HEK293 (cell line): ENCODE data around the gene LSMEM2.

Source experiments
- CTCF ChIA-PET: fragments of 350-600 bp; formaldehyde crosslinking; extraction: SDS; loops from one replicate; lab custom pipeline; 2021; ENCODE audit warnings: antibody characterized with exemption; lab: Yijun Ruan, JAX
- POLR2A ChIA-PET: fragments of 300-600 bp; formaldehyde crosslinking; extraction: SDS; loops from one replicate; lab custom pipeline; 2020; ENCODE audit warnings: antibody characterized with exemption, inconsistent platforms; lab: Yijun Ruan, JAX
- H3K27ac ChIP-seq: fragments of 200-500 bp; sonication (Bioruptor generic); 2 replicates; pipeline ENCODE4 v1.5.1; 2014; ENCODE audit warnings: low read depth, low read length, control low read depth, inconsistent platforms; ENCODE audit errors: extremely low read depth
- H3K36me3 ChIP-seq, 2 experiments: fragments of 200-500 bp in 1 of 2; sonication (Bioruptor generic) in 1 of 2; 1 replicate in 1 of 2; 2 replicates in 1 of 2; pipeline ENCODE4 v1.5.1; 2014 to 2017; ENCODE audit warnings: inconsistent platforms in 2 of 2, low read length in 2 of 2; ENCODE audit not compliant: control insufficient read depth in 2 of 2, insufficient read depth in 1 of 2
- H3K4me1 ChIP-seq: fragments of 200-500 bp; sonication (Bioruptor generic); 2 replicates; pipeline ENCODE4 v1.5.1; 2014; ENCODE audit warnings: mild to moderate bottlenecking, low read length, inconsistent platforms; ENCODE audit not compliant: control insufficient read depth, insufficient read depth
- H3K4me3 ChIP-seq: 2 replicates; pipeline ENCODE4 v1.5.1; 2011; ENCODE audit warnings: low read depth, mild to moderate bottlenecking, control low read depth, low read length, moderate library complexity
- H3K9me3 ChIP-seq: fragments of 200-500 bp; sonication (Bioruptor generic); 2 replicates; pipeline ENCODE4 v1.5.1; 2014; ENCODE audit warnings: low read depth, low read length, inconsistent platforms; ENCODE audit not compliant: control insufficient read depth, insufficient read depth
- HOXA7 ChIP-seq: sonication (generic); formaldehyde crosslinking; IDR thresholded peaks from 2 replicates; pipeline ENCODE4 v1.8.1; 2022; ENCODE audit warnings: missing genetic modification reagents, borderline replicate concordance
- HOXC10 ChIP-seq: sonication (generic); formaldehyde crosslinking; IDR thresholded peaks from 2 replicates; pipeline ENCODE4 v1.8.1; 2023; ENCODE audit warnings: mild to moderate bottlenecking, missing genetic modification reagents
- KLF16 ChIP-seq: fragments of 450-650 bp; formaldehyde crosslinking; IDR thresholded peaks from 2 replicates; pipeline ENCODE4 v1.5.1; 2017; ENCODE audit warnings: missing biosample characterization, missing genetic modification characterization
- KLF7 ChIP-seq: fragments of 450-650 bp; formaldehyde crosslinking; IDR thresholded peaks from 2 replicates; pipeline ENCODE4 v1.5.1; 2016; ENCODE audit warnings: missing biosample characterization, missing genetic modification characterization, borderline replicate concordance
- RBAK ChIP-seq: fragments of 450-650 bp; formaldehyde crosslinking; IDR thresholded peaks from 2 replicates; pipeline ENCODE4 v1.5.1; 2016; ENCODE audit warnings: missing biosample characterization, missing genetic modification characterization
- SCRT1 ChIP-seq: fragments of 450-650 bp; formaldehyde crosslinking; IDR thresholded peaks from 2 replicates; pipeline ENCODE4 v1.5.1; 2016; ENCODE audit warnings: missing biosample characterization, missing genetic modification characterization, borderline replicate concordance
- SCRT2 ChIP-seq: fragments of 450-650 bp; formaldehyde crosslinking; IDR thresholded peaks from 2 replicates; pipeline ENCODE4 v1.5.1; 2016; ENCODE audit warnings: missing biosample characterization, missing genetic modification characterization
- ZBTB20 ChIP-seq: fragments of 450-650 bp; formaldehyde crosslinking; IDR thresholded peaks from 2 replicates; pipeline ENCODE4 v1.5.1; 2016; ENCODE audit warnings: missing biosample characterization, missing genetic modification characterization
- ZBTB7A ChIP-seq: fragments of 450-650 bp; formaldehyde crosslinking; IDR thresholded peaks from 2 replicates; pipeline ENCODE4 v1.5.1; 2016; ENCODE audit warnings: low read depth, missing biosample characterization, missing genetic modification characterization
- ZNF133 ChIP-seq: fragments of 450-650 bp; formaldehyde crosslinking; IDR thresholded peaks from 2 replicates; pipeline ENCODE4 v1.5.1; 2016; ENCODE audit warnings: missing biosample characterization, missing genetic modification characterization
- ZNF211 ChIP-seq: fragments of 450-650 bp; formaldehyde crosslinking; IDR thresholded peaks from 2 replicates; pipeline ENCODE4 v1.5.1; 2016; ENCODE audit warnings: low read depth, missing biosample characterization, missing genetic modification characterization
- ZNF274 ChIP-seq, 2 experiments: fragments of 200-500 bp in 1 of 2; fragments of 450-650 bp in 1 of 2; sonication (Bioruptor generic) in 1 of 2; formaldehyde crosslinking in 1 of 2; IDR thresholded peaks; 2 replicates each; pipeline versions ENCODE4 v1.5.1 to v1.6.1; 2014 to 2016; ENCODE audit warnings: borderline replicate concordance in 1 of 2, inconsistent platforms in 1 of 2, low read length in 1 of 2, missing biosample characterization in 1 of 2, missing genetic modification characterization in 1 of 2
- ZNF354C ChIP-seq: fragments of 450-650 bp; formaldehyde crosslinking; IDR thresholded peaks from 2 replicates; pipeline ENCODE4 v1.5.1; 2016; ENCODE audit warnings: missing biosample characterization, missing genetic modification characterization, low read depth, borderline replicate concordance
- ZNF416 ChIP-seq: fragments of 450-650 bp; formaldehyde crosslinking; IDR thresholded peaks from 2 replicates; pipeline ENCODE4 v1.5.1; 2016; ENCODE audit warnings: missing biosample characterization, missing genetic modification characterization
- ZNF521 ChIP-seq: fragments of 450-650 bp; formaldehyde crosslinking; IDR thresholded peaks from 2 replicates; pipeline ENCODE4 v1.5.1; 2017; ENCODE audit warnings: missing biosample characterization, mild to moderate bottlenecking, missing genetic modification characterization
- ZNF530 ChIP-seq: fragments of 450-650 bp; formaldehyde crosslinking; IDR thresholded peaks from 2 replicates; pipeline ENCODE4 v1.5.1; 2016; ENCODE audit warnings: low read depth, missing biosample characterization, missing genetic modification characterization
- ZNF558 ChIP-seq: fragments of 450-650 bp; formaldehyde crosslinking; IDR thresholded peaks from 2 replicates; pipeline ENCODE4 v1.5.1; 2016; ENCODE audit warnings: missing biosample characterization, missing genetic modification characterization
- ZNF654 ChIP-seq: fragments of 450-650 bp; formaldehyde crosslinking; IDR thresholded peaks from 2 replicates; pipeline ENCODE4 v1.5.1; 2016; ENCODE audit warnings: low read depth, missing biosample characterization, missing genetic modification characterization
- ZNF707 ChIP-seq: fragments of 450-650 bp; formaldehyde crosslinking; IDR thresholded peaks from 2 replicates; pipeline ENCODE4 v1.5.1; 2016; ENCODE audit warnings: missing biosample characterization, missing genetic modification characterization
- ZNF768 ChIP-seq: fragments of 450-650 bp; formaldehyde crosslinking; IDR thresholded peaks from 2 replicates; pipeline ENCODE4 v1.5.1; 2018; ENCODE audit warnings: missing biosample characterization, mild to moderate bottlenecking, missing genetic modification characterization
- TF ChIP-seq, protein P1 (sequence below): fragments of 450-650 bp; formaldehyde crosslinking; IDR thresholded peaks from 2 replicates; pipeline ENCODE4 v1.5.1; 2016; ENCODE audit warnings: missing biosample characterization, missing genetic modification characterization
- TF ChIP-seq, protein P2 (sequence below): fragments of 450-650 bp; formaldehyde crosslinking; IDR thresholded peaks from 2 replicates; pipeline ENCODE4 v1.5.1; 2016; ENCODE audit warnings: missing biosample characterization, missing genetic modification characterization
- TF ChIP-seq, protein P3 (sequence below): sonication (generic); formaldehyde crosslinking; IDR thresholded peaks from 2 replicates; pipeline ENCODE4 v1.8.1; 2022; ENCODE audit warnings: mild to moderate bottlenecking, moderate library complexity, missing genetic modification reagents
- TF ChIP-seq, protein P4 (sequence below): fragments of 450-650 bp; formaldehyde crosslinking; IDR thresholded peaks from 2 replicates; pipeline ENCODE4 v1.5.1; 2016; ENCODE audit warnings: missing biosample characterization, missing genetic modification characterization

LSMEM2 gene

DNA sequence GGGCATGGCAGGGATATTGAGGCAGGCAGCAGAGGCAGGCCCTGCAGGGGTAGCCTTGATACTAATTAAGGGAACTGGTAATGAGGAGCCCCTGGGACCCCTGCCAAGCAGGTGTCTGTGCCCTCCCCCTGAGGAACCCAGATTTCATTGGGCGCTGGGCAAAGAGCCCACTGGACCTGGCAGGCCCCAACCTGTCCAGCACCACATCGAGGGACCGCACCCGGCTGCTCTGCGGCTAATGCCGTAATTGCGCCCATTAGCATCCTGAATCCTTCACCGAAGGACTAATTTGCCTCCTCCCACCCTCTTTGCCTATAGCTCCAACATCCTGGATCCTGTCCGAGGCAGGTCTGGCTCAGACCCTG lies 23.7 kb upstream of the LSMEM2 start:
- no peak overlapping the region for H3K27ac ChIP-seq
- no peak overlapping the region for H3K4me3 ChIP-seq
- TF ChIP-seq ZNF530 (tag by site-specific recombination) = no peak
- TF ChIP-seq ZNF707 (tag by site-specific recombination) = no peak
- TF ChIP-seq, protein P1, sequence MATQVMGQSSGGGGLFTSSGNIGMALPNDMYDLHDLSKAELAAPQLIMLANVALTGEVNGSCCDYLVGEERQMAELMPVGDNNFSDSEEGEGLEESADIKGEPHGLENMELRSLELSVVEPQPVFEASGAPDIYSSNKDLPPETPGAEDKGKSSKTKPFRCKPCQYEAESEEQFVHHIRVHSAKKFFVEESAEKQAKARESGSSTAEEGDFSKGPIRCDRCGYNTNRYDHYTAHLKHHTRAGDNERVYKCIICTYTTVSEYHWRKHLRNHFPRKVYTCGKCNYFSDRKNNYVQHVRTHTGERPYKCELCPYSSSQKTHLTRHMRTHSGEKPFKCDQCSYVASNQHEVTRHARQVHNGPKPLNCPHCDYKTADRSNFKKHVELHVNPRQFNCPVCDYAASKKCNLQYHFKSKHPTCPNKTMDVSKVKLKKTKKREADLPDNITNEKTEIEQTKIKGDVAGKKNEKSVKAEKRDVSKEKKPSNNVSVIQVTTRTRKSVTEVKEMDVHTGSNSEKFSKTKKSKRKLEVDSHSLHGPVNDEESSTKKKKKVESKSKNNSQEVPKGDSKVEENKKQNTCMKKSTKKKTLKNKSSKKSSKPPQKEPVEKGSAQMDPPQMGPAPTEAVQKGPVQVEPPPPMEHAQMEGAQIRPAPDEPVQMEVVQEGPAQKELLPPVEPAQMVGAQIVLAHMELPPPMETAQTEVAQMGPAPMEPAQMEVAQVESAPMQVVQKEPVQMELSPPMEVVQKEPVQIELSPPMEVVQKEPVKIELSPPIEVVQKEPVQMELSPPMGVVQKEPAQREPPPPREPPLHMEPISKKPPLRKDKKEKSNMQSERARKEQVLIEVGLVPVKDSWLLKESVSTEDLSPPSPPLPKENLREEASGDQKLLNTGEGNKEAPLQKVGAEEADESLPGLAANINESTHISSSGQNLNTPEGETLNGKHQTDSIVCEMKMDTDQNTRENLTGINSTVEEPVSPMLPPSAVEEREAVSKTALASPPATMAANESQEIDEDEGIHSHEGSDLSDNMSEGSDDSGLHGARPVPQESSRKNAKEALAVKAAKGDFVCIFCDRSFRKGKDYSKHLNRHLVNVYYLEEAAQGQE (tag by site-specific recombination) = no peak
- TF ChIP-seq ZNF416 (tag by site-specific recombination) = no peak
- TF ChIP-seq ZNF274 (IDR thresholded peaks at IDR 0.05; ENCODE audit: low read length) = no peak
- no peak for TF ChIP-seq ZNF274 (tag by site-specific recombination; IDR thresholded peaks at IDR 0.05; ENCODE audit: borderline replicate concordance)
- TF ChIP-seq, protein P2, sequence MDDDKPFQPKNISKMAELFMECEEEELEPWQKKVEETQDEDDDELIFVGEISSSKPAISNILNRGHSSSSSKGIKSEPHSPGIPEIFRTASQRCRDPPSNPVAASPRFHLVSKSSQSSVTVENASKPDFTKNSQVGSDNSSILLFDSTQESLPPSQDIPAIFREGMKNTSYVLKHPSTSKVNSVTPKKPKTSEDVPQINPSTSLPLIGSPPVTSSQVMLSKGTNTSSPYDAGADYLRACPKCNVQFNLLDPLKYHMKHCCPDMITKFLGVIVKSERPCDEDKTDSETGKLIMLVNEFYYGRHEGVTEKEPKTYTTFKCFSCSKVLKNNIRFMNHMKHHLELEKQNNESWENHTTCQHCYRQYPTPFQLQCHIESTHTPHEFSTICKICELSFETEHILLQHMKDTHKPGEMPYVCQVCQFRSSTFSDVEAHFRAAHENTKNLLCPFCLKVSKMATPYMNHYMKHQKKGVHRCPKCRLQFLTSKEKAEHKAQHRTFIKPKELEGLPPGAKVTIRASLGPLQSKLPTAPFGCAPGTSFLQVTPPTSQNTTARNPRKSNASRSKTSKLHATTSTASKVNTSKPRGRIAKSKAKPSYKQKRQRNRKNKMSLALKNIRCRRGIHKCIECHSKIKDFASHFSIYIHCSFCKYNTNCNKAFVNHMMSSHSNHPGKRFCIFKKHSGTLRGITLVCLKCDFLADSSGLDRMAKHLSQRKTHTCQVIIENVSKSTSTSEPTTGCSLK = no peak
- no peak for TF ChIP-seq ZNF768
- TF ChIP-seq, protein P3, sequence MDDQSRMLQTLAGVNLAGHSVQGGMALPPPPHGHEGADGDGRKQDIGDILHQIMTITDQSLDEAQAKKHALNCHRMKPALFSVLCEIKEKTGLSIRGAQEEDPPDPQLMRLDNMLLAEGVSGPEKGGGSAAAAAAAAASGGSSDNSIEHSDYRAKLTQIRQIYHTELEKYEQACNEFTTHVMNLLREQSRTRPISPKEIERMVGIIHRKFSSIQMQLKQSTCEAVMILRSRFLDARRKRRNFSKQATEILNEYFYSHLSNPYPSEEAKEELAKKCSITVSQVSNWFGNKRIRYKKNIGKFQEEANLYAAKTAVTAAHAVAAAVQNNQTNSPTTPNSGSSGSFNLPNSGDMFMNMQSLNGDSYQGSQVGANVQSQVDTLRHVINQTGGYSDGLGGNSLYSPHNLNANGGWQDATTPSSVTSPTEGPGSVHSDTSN (CRISPR knock-in tag) = no peak
- no peak for TF ChIP-seq ZNF558 (tag by site-specific recombination)
- no peak for TF ChIP-seq ZNF354C (tag by site-specific recombination)
- TF ChIP-seq KLF16 = no peak
- no peak for TF ChIP-seq ZNF133 (tag by site-specific recombination)
- no peak for TF ChIP-seq RBAK (tag by site-specific recombination)
- no peak for TF ChIP-seq ZNF521
- ChIA-PET CTCF (interaction anchor here (2.5 kb wide), 1 partner anchor 8 kb away, joined by 20 read pairs; no protein-coding TSS in a partner anchor), POLR2A (interaction anchor here (1.6 kb wide), 1 partner anchor 10 kb away, joined by 4 read pairs; no protein-coding TSS in a partner anchor)
- no peaks in the 10 kb centered on the region; the same call in 1 of the 2 replicates for H3K4me1 ChIP-seq
- peaks cover 5 to 53% of the 10 kb centered on the region in 2 experiments for H3K36me3 ChIP-seq
- no peaks in the 10 kb centered on the region for H3K9me3 ChIP-seq

DNA sequence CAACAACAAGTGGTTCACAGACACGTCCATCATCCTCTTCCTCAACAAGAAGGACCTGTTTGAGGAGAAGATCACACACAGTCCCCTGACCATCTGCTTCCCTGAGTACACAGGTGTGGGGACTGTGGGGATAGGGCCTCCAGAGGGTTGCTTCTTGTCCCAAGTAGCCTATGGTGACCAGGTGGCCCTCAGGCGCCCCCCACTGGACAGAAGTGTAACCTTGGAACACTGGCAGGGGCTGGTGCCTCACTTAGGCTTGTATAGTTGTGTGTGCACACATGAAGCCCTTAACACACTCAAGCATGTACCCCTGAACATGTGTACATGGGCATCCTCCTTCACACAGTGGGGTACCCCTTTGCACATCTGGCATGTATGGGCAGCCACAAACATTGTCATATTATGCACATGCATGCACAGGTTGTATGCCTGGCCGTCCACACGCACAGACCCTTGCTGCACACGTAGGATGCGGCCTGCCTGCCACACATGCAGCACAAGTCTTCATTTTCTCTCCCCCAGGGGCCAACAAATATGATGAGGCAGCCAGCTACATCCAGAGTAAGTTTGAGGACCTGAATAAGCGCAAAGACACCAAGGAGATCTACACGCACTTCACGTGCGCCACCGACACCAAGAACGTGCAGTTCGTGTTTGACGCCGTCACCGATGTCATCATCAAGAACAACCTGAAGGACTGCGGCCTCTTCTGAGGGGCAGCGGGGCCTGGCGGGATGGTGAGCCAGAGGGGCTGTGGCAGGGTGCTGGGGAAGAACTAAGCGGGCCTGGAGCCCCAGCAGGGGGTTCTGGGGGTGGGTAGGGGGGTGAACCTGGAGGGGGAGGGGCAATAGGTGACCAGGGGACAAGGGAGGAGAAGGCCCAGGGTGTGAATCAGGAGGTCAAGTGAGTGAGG lies 21.7 kb upstream of the LSMEM2 start:
- peak; percentile 80 for TF ChIP-seq SCRT2
- 0 out of 2 replicates have a peak, but pooled peaks have one; percentile 31 for TF ChIP-seq ZBTB20 (tag by site-specific recombination)
- no peak for TF ChIP-seq KLF7 (tag by site-specific recombination)
- no peak for TF ChIP-seq ZNF416 (tag by site-specific recombination)
- no peak for TF ChIP-seq ZNF211 (tag by site-specific recombination)
- TF ChIP-seq, protein P4, sequence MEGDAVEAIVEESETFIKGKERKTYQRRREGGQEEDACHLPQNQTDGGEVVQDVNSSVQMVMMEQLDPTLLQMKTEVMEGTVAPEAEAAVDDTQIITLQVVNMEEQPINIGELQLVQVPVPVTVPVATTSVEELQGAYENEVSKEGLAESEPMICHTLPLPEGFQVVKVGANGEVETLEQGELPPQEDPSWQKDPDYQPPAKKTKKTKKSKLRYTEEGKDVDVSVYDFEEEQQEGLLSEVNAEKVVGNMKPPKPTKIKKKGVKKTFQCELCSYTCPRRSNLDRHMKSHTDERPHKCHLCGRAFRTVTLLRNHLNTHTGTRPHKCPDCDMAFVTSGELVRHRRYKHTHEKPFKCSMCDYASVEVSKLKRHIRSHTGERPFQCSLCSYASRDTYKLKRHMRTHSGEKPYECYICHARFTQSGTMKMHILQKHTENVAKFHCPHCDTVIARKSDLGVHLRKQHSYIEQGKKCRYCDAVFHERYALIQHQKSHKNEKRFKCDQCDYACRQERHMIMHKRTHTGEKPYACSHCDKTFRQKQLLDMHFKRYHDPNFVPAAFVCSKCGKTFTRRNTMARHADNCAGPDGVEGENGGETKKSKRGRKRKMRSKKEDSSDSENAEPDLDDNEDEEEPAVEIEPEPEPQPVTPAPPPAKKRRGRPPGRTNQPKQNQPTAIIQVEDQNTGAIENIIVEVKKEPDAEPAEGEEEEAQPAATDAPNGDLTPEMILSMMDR = peak; percentile 49; the same call in 1 of the 2 replicates
- no peak for TF ChIP-seq HOXC10 (CRISPR knock-in tag)
- TF ChIP-seq SCRT1 (tag by site-specific recombination) = 0 out of 2 replicates have a peak, but pooled peaks have one; percentile 36
- TF ChIP-seq ZBTB7A (tag by site-specific recombination) = no peak
- peak; percentile 34 for TF ChIP-seq ZNF654 (tag by site-specific recombination)
- no peak for TF ChIP-seq HOXA7 (CRISPR knock-in tag)
- H3K36me3 ChIP-seq = peaks cover 5 to 39% of the 10 kb centered on the region in 2 experiments
- H3K4me3 ChIP-seq = no peak overlapping the region
- no peaks in the 10 kb centered on the region; the same call in 1 of the 2 replicates for H3K4me1 ChIP-seq
- ChIA-PET CTCF (interaction anchor here (0.6 to 2.5 kb wide), 7 partner anchors 10 to 1074 kb away, joined by 3 to 20 read pairs (median 3); no protein-coding TSS in a partner anchor), POLR2A (no interaction called here)
- no peaks in the 10 kb centered on the region for H3K9me3 ChIP-seq
- H3K27ac ChIP-seq = no peak overlapping the region
